Prostate gland (tissue), 2 donors: Measurements from ENCODE around the gene PXN. TPM values are rescaled to one million over a fixed set of nuclear protein-coding genes. Genes with fewer than 3 reads are reported as not detected.
A peak's percentile ranks its signal among the peaks of the same experiment; 100 is the strongest.
"Not testable (repeated sequence)": the region's sequence is repeated elsewhere in the genome, so short reads cannot be mapped to it uniquely, and the experiment has no call there.

Source experiments
- DNase-seq: peaks from one replicate; pipeline ENCODE4 v3.0.0-alpha.2; 2019; ENCODE audit warnings: low spot score
- H3K27ac ChIP-seq, 2 donors: fragments of 200-600 bp; sonication (generic); 2 replicates each; pipeline ENCODE4 v1.5.1; 2017 to 2019
- H3K27me3 ChIP-seq: fragments of 200-600 bp; sonication (generic); replicated peaks from 2 replicates; pipeline ENCODE4 v1.5.1; 2019; ENCODE audit not compliant: insufficient read depth
- H3K36me3 ChIP-seq, 2 donors: fragments of 200-600 bp; sonication (generic); 1 replicate in 1 of 2; 2 replicates in 1 of 2; pipeline versions ENCODE4 v1.5.1 to v1.8.1; 2017 to 2019
- H3K4me1 ChIP-seq: fragments of 200-600 bp; sonication (generic); replicated peaks from 2 replicates; pipeline ENCODE4 v1.5.1; 2019
- H3K4me3 ChIP-seq, 2 donors: fragments of 200-600 bp; sonication (generic); 2 replicates each; pipeline ENCODE4 v1.5.1; 2017 to 2019
- H3K9me3 ChIP-seq: fragments of 200-600 bp; sonication (generic); 2 replicates; pipeline ENCODE4 v1.5.1; 2017
- CTCF ChIP-seq, 4 experiments: fragments of 200-600 bp in 2 of 4; fragments of 450-650 bp in 2 of 4; sonication (generic) in 2 of 4; IDR thresholded peaks; 1 replicate in 3 of 4; 2 replicates in 1 of 4; pipeline ENCODE4 v1.5.1; 2016 to 2019; ENCODE audit warnings: antibody characterized with exemption in 4 of 4, mild to moderate bottlenecking in 2 of 4, moderate library complexity in 2 of 4
- POLR2A ChIP-seq: fragments of 450-650 bp; IDR thresholded peaks from one replicate; pipeline ENCODE4 v1.6.1; 2016; ENCODE audit warnings: antibody characterized with exemption, mild to moderate bottlenecking
- POLR2AphosphoS5 ChIP-seq: sonication (generic); formaldehyde crosslinking; IDR thresholded peaks from one replicate; pipeline ENCODE4 v1.6.1; 2017; ENCODE audit warnings: antibody characterized with exemption
- WGBS: methylation state at CpG from one replicate; pipeline ENCODE4 v1.1.5; 2018; 5-methylcytosine and 5-hydroxymethylcytosine counted together
- intact Hi-C: fragments of 100-400 bp; cut with DNase I; formaldehyde crosslinking; loops from one replicate; pipeline ENCODE4 v1.14.2; 2022
- total RNA-seq, 2 donors: library from RNA; depleted of rRNA; stranded (reverse); fragments of >200 nt; gene quantifications; one replicate each; pipeline ENCODE4 v1.1.0, GENCODE V29; 2016

Gene PXN
- total RNA-seq, 2 donors from 2014 or later, result 58.3 to 113 TPM

- no peaks in the 10 kb centered on the region for H3K4me1 ChIP-seq
- peak; percentile 14 for TF ChIP-seq POLR2AphosphoS5
- TF ChIP-seq CTCF (IDR thresholded peaks at IDR 0.05), result no peak
- H3K27me3 ChIP-seq, result no peaks in the 10 kb centered on the region
- intact Hi-C loops, result no loop called here
- no peak for DNase-seq
- H3K27ac ChIP-seq, result peak overlapping the region; percentile 22 to 23
- H3K4me3 ChIP-seq, result no peak overlapping the region
- no peaks in the 10 kb centered on the region for H3K36me3 ChIP-seq
- 52% methylated on average over 8 of the region's 8 CpGs for whole genome bisulfite sequencing
- no peaks in the 10 kb centered on the region for H3K9me3 ChIP-seq
These were observed 15.4 kb downstream of the PXN start for GRCh38 chr12:120249875-120250795.

GRCh38 chr12:120249266-120249874 is 16.2 kb downstream of the PXN start:
- no peak for TF ChIP-seq CTCF (IDR thresholded peaks at IDR 0.05)
- no peak for TF ChIP-seq POLR2AphosphoS5
- peak; percentile 8 for TF ChIP-seq POLR2A
- Histone ChIP-seq H3K36me3 (no peaks in the 10 kb centered on the region), H3K9me3 (no peaks in the 10 kb centered on the region), H3K27ac (peak overlapping the region; percentile 22 to 23), H3K4me3 (no peak overlapping the region), H3K27me3 (no peaks in the 10 kb centered on the region), H3K4me1 (no peaks in the 10 kb centered on the region)
- DNase-seq, result no peak
- intact Hi-C loops, result no loop called here
- WGBS, result 39% methylated on average over 4 of the region's 4 CpGs

- Histone ChIP-seq H3K27ac (peak overlapping the region; percentile 35 to 37), H3K4me1 (no peaks in the 10 kb centered on the region), H3K9me3 (no peaks in the 10 kb centered on the region), H3K36me3 (no peaks in the 10 kb centered on the region), H3K27me3 (no peaks in the 10 kb centered on the region), H3K4me3 (no peak overlapping the region)
- TF ChIP-seq POLR2A (no peak), POLR2AphosphoS5 (no peak), CTCF (IDR thresholded peaks at IDR 0.05) (no peak)
- no peak for DNase-seq
- intact Hi-C loops, result no loop called here
- WGBS, result 48% methylated on average over 6 of the region's 6 CpGs
These were observed 17.9 kb downstream of the PXN start for GRCh38 chr12:120247621-120248030.

- Histone ChIP-seq H3K36me3 (no peaks in the 10 kb centered on the region), H3K4me1 (peaks cover 4% of the 10 kb centered on the region), H3K9me3 (no peaks in the 10 kb centered on the region), H3K4me3 (no peak overlapping the region), H3K27ac (peak overlapping the region; percentile 35 to 37), H3K27me3 (no peaks in the 10 kb centered on the region)
- TF ChIP-seq POLR2A (no peak), CTCF (IDR thresholded peaks at IDR 0.05) (no peak), POLR2AphosphoS5 (no peak)
- intact Hi-C loops, result no loop called here
- DNase-seq, result no peak
- 65% methylated on average over 3 of the region's 3 CpGs for WGBS
These were observed 18.3 kb downstream of the PXN start for GRCh38 chr12:120247183-120247582.

- H3K27ac ChIP-seq, H3K36me3 ChIP-seq, intact Hi-C loops, H3K4me1 ChIP-seq, H3K9me3 ChIP-seq, H3K27me3 ChIP-seq, H3K4me3 ChIP-seq, DNase-seq: not testable (repeated sequence)
- 64% methylated on average over 5 of the region's 5 CpGs for WGBS
These were observed 18.8 kb downstream of the PXN start for GRCh38 chr12:120246705-120247104.
